Activated T-helper 1 cell treated with anti-CD3 and anti-CD28 coated beads, Interleukin-12 subunit alpha, Interleukin-12 subunit beta, Interleukin-2, Interleukin-4 antibody, amounts not matched to agents 30 ng/mL and 10 ng/mL and 1 ng/mL, durations not matched to agents 14 hours and 24 hours and 36 hours (primary cell): ENCODE measurements around the gene MRNIP. TPM values are rescaled to one million over a fixed set of nuclear protein-coding genes. Genes with fewer than 3 reads are reported as not detected.

Source experiments
- DNase-seq: peaks from one replicate; pipeline ENCODE4 v3.0.0; 2021; ENCODE audit warnings: low spot score
- H3K27ac Mint-ChIP-seq: one replicate; pipeline ENCODE4 v1.8.0; 2021; ENCODE audit warnings: mild to moderate bottlenecking, mixed read lengths
- H3K27me3 Mint-ChIP-seq: one replicate; pipeline ENCODE4 v1.8.0; 2022; ENCODE audit warnings: mild to moderate bottlenecking, moderate library complexity, mixed read lengths; ENCODE audit not compliant: insufficient read depth
- H3K36me3 Mint-ChIP-seq: one replicate; pipeline ENCODE4 v1.8.0; 2021; ENCODE audit warnings: low read depth, mixed read lengths
- H3K4me1 Mint-ChIP-seq: one replicate; pipeline ENCODE4 v1.8.0; 2021; ENCODE audit warnings: low read depth, mixed read lengths
- H3K4me3 Mint-ChIP-seq: one replicate; pipeline ENCODE4 v1.8.0; 2021; ENCODE audit warnings: mild to moderate bottlenecking, moderate library complexity, mixed read lengths
- H3K9me3 Mint-ChIP-seq: one replicate; pipeline ENCODE4 v1.8.0; 2021; ENCODE audit warnings: mixed read lengths
- intact Hi-C: fragments of 100-400 bp; cut with micrococcal nuclease; formaldehyde crosslinking; loops from one replicate; pipeline ENCODE4 v1.15.1; 2024
- total RNA-seq: library from RNA; stranded (reverse); gene quantifications from 2 replicates; pipeline ENCODE4 v1.2.3, GENCODE V29; 2022

MRNIP gene
- 24.6 and 26.3 TPM in 2 replicates for total RNA-seq

GRCh38 chr5:179858586-179859427 lies at the start of gene MRNIP:
TSS of gene MRNIP (minus strand) at chr5:179858817. CDS start at chr5:179858796, 21 bp downstream.
- Mint-ChIP-seq H3K9me3 (no peaks in the 10 kb centered on the region), H3K36me3 (peaks cover 9% of the 10 kb centered on the region), H3K27ac (peak within 1 kb of the TSS; percentile 92), H3K4me3 (peak within 1 kb of the TSS; percentile 96), H3K27me3 (no peaks in the 10 kb centered on the region), H3K4me1 (peaks cover 9% of the 10 kb centered on the region)
- intact Hi-C loops: loop anchor here (1.0 to 2.0 kb wide), 14 partner anchors 23 to 1232 kb away; partner anchors contain the start of genes CANX, CLK4, CNOT6 and HNRNPH1
- peak; percentile 87 for DNase-seq

- peaks cover 18% of the 10 kb centered on the region for H3K36me3 Mint-ChIP-seq
- intact Hi-C loops: loop anchor here (1.0 to 5.0 kb wide), 8 partner anchors 49 to 210 kb away; partner anchors contain the start of genes CANX, MAML1, MRNIP and RNF130
- H3K4me1 Mint-ChIP-seq: peaks cover 18% of the 10 kb centered on the region
- H3K9me3 Mint-ChIP-seq: no peaks in the 10 kb centered on the region
- H3K27me3 Mint-ChIP-seq: peaks cover 2% of the 10 kb centered on the region
- DNase-seq: peak; percentile 69
- H3K4me3 Mint-ChIP-seq: peak within 1 kb of the TSS; percentile 95
- peak within 1 kb of the TSS; percentile 89 for H3K27ac Mint-ChIP-seq
Measured at GRCh38 chr5:179907556-179908324, 49.1 kb upstream of the MRNIP start, which contains the start of gene TBC1D9B. TSS of gene TBC1D9B (minus strand) at chr5:179907897. CDS start at chr5:179907821, 76 bp downstream.

GRCh38 chr5:179906795-179907555 lies 48.4 kb upstream of the MRNIP start:
- H3K27me3 Mint-ChIP-seq: no peaks in the 10 kb centered on the region
- intact Hi-C loops: loop anchor here (1.0 to 5.0 kb wide), 7 partner anchors 49 to 210 kb away; partner anchors contain the start of genes CANX, MAML1, MRNIP and RNF130
- H3K4me1 Mint-ChIP-seq: peaks cover 18% of the 10 kb centered on the region
- DNase-seq: no peak
- peak overlapping the region; percentile 95 for H3K4me3 Mint-ChIP-seq
- peak overlapping the region; percentile 89 for H3K27ac Mint-ChIP-seq
- H3K36me3 Mint-ChIP-seq: peaks cover 18% of the 10 kb centered on the region
- no peaks in the 10 kb centered on the region for H3K9me3 Mint-ChIP-seq

- intact Hi-C loops: loop anchor here (2.0 to 5.0 kb wide), 4 partner anchors 166 to 209 kb away; partner anchors contain the start of genes CANX, MAML1 and RNF130
- H3K27me3 Mint-ChIP-seq: no peaks in the 10 kb centered on the region
Measured at GRCh38 chr5:179906294-179906794, 47.7 kb upstream of the MRNIP start.

GRCh38 chr5:179905161-179905560 lies 46.5 kb upstream of the MRNIP start:
- H3K4me1 Mint-ChIP-seq: peaks cover 18% of the 10 kb centered on the region
- H3K36me3 Mint-ChIP-seq: peaks cover 19% of the 10 kb centered on the region
- intact Hi-C loops: loop anchor here (5.0 kb wide), 3 partner anchors 167 to 208 kb away; partner anchors contain the start of genes CANX and RNF130
- H3K27ac Mint-ChIP-seq: no peak overlapping the region
- no peaks in the 10 kb centered on the region for H3K27me3 Mint-ChIP-seq
- H3K4me3 Mint-ChIP-seq: no peak overlapping the region
- H3K9me3 Mint-ChIP-seq: no peaks in the 10 kb centered on the region
- DNase-seq: no peak

More at GRCh38 chr5:179906294-179906794, 47.7 kb upstream of the MRNIP start:
- no peak for DNase-seq
- no peaks in the 10 kb centered on the region for H3K9me3 Mint-ChIP-seq
- peaks cover 18% of the 10 kb centered on the region for H3K4me1 Mint-ChIP-seq
- peaks cover 18% of the 10 kb centered on the region for H3K36me3 Mint-ChIP-seq
- H3K27ac Mint-ChIP-seq: peak overlapping the region; percentile 79
- peak overlapping the region; percentile 95 for H3K4me3 Mint-ChIP-seq

GRCh38 chr5:179904463-179905160 lies 46.0 kb upstream of the MRNIP start:
- no peak for DNase-seq
- H3K4me3 Mint-ChIP-seq: no peak overlapping the region
- H3K4me1 Mint-ChIP-seq: peaks cover 18% of the 10 kb centered on the region
- intact Hi-C loops: loop anchor here (5.0 kb wide), 3 partner anchors 168 to 207 kb away; partner anchors contain the start of genes CANX and RNF130
- no peak overlapping the region for H3K27ac Mint-ChIP-seq
- H3K36me3 Mint-ChIP-seq: peaks cover 24% of the 10 kb centered on the region
- no peaks in the 10 kb centered on the region for H3K9me3 Mint-ChIP-seq
- H3K27me3 Mint-ChIP-seq: no peaks in the 10 kb centered on the region

GRCh38 chr5:179902763-179903158 lies 44.1 kb upstream of the MRNIP start:
- Mint-ChIP-seq H3K36me3 (peaks cover 33% of the 10 kb centered on the region), H3K9me3 (no peaks in the 10 kb centered on the region), H3K27me3 (no peaks in the 10 kb centered on the region), H3K4me1 (peaks cover 18% of the 10 kb centered on the region), H3K4me3 (no peak overlapping the region), H3K27ac (no peak overlapping the region)
- intact Hi-C loops: no loop called here
- no peak for DNase-seq

GRCh38 chr5:179901915-179902762 lies 43.5 kb upstream of the MRNIP start:
- H3K27ac Mint-ChIP-seq: no peak overlapping the region
- H3K9me3 Mint-ChIP-seq: no peaks in the 10 kb centered on the region

GRCh38 chr5:179901462-179901861 lies 42.8 kb upstream of the MRNIP start:
- no peak overlapping the region for H3K4me3 Mint-ChIP-seq
- no peak overlapping the region for H3K27ac Mint-ChIP-seq
- no peak for DNase-seq
- peaks cover 17% of the 10 kb centered on the region for H3K4me1 Mint-ChIP-seq
- peaks cover 35% of the 10 kb centered on the region for H3K36me3 Mint-ChIP-seq
- no peaks in the 10 kb centered on the region for H3K9me3 Mint-ChIP-seq
- intact Hi-C loops: no loop called here
- H3K27me3 Mint-ChIP-seq: no peaks in the 10 kb centered on the region

More at GRCh38 chr5:179901915-179902762, 43.5 kb upstream of the MRNIP start:
- intact Hi-C loops: no loop called here
- DNase-seq: no peak
- peaks cover 18% of the 10 kb centered on the region for H3K4me1 Mint-ChIP-seq
- no peak overlapping the region for H3K4me3 Mint-ChIP-seq
- no peaks in the 10 kb centered on the region for H3K27me3 Mint-ChIP-seq
- H3K36me3 Mint-ChIP-seq: peaks cover 37% of the 10 kb centered on the region

- Mint-ChIP-seq H3K27me3 (no peaks in the 10 kb centered on the region), H3K4me3 (no peak overlapping the region), H3K27ac (no peak overlapping the region), H3K4me1 (peaks cover 10% of the 10 kb centered on the region), H3K36me3 (peaks cover 37% of the 10 kb centered on the region), H3K9me3 (no peaks in the 10 kb centered on the region)
- DNase-seq: no peak
- intact Hi-C loops: no loop called here
Measured at GRCh38 chr5:179900711-179901110, 42.1 kb upstream of the MRNIP start.

- no peaks in the 10 kb centered on the region for H3K27me3 Mint-ChIP-seq
- H3K27ac Mint-ChIP-seq: no peak overlapping the region
- H3K9me3 Mint-ChIP-seq: no peaks in the 10 kb centered on the region
- peaks cover 36% of the 10 kb centered on the region for H3K36me3 Mint-ChIP-seq
- no peak for DNase-seq
- intact Hi-C loops: no loop called here
- peaks cover 9% of the 10 kb centered on the region for H3K4me1 Mint-ChIP-seq
- H3K4me3 Mint-ChIP-seq: no peak overlapping the region
Measured at GRCh38 chr5:179900206-179900605, 41.6 kb upstream of the MRNIP start.
